WERI-Rb-1 (cell line): Measurements from ENCODE around the gene GLO1.
A peak's percentile ranks its signal among the peaks of the same experiment; 100 is the strongest.

Experiments used
- DNase-seq: peaks from one replicate; pipeline ENCODE4 v3.0.0-alpha.2; 2020
- H3K27ac ChIP-seq: fragments of 250-450 bp; sonication (Bioruptor Pico); 2 replicates; pipeline ENCODE4 v1.5.1; 2020; ENCODE audit warnings: mild to moderate bottlenecking, moderate library complexity
- H3K27me3 ChIP-seq: fragments of 250-450 bp; sonication (Bioruptor Pico); 2 replicates; pipeline ENCODE4 v1.5.1; 2021; ENCODE audit warnings: mild to moderate bottlenecking, low read depth, moderate library complexity; ENCODE audit not compliant: insufficient read depth, severe bottlenecking
- H3K36me3 ChIP-seq: fragments of 250-450 bp; sonication (Bioruptor Pico); 2 replicates; pipeline ENCODE4 v1.5.1; 2020; ENCODE audit warnings: mild to moderate bottlenecking, moderate library complexity
- H3K4me3 ChIP-seq: 2 replicates; pipeline ENCODE4 v1.5.1; 2011; ENCODE audit warnings: low read depth, mild to moderate bottlenecking, control low read depth, low read length
- H3K9me3 ChIP-seq: fragments of 250-450 bp; sonication (Bioruptor Pico); 2 replicates; pipeline ENCODE4 v1.5.1; 2021; ENCODE audit warnings: mild to moderate bottlenecking, moderate library complexity; ENCODE audit not compliant: severe bottlenecking
- TF ChIP-seq, protein P1 (sequence below): IDR thresholded peaks from 2 replicates; pipeline ENCODE4 v1.5.1; 2011; ENCODE audit warnings: low read depth, mild to moderate bottlenecking, control low read depth, inconsistent platforms, low read length

Gene GLO1

DNA sequence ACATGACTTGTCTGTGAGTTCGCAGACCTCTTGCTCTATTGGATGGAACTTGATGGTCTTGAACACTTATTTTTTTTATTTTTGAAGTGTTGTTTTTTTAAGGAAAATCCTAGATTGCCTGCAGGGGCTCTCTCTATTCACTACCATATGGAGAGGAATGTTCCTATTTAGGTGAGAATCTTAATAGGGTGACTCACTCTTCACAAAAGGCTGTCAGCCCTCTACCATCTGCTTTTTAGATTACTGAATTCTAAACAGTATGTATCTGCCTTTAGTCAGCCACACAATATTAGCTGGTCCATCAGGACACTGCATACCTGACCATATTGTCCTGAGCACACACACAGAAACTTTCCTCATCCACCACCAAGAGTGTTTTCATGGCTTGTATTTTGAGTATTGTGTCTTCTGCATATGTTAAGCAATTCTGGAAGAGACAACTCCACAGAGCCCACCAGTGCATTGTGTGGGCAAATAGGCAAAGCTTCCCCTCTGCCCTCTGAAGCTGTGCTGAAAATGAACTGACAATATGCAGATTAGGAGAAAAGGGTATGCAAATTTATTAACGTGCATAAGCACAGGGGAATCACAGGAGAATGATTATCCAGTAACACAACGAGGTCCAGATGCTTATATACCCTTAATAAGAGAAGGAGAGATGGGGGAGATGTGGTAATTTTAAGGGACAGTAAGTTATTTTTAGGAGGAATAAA, 56.6 kb downstream of the GLO1 start:
- no peak overlapping the region for H3K27ac ChIP-seq
- no peak for DNase-seq
- H3K4me3 ChIP-seq, result no peak overlapping the region
- no peaks in the 10 kb centered on the region for H3K36me3 ChIP-seq
- no peaks in the 10 kb centered on the region for H3K27me3 ChIP-seq
- TF ChIP-seq, protein P1, sequence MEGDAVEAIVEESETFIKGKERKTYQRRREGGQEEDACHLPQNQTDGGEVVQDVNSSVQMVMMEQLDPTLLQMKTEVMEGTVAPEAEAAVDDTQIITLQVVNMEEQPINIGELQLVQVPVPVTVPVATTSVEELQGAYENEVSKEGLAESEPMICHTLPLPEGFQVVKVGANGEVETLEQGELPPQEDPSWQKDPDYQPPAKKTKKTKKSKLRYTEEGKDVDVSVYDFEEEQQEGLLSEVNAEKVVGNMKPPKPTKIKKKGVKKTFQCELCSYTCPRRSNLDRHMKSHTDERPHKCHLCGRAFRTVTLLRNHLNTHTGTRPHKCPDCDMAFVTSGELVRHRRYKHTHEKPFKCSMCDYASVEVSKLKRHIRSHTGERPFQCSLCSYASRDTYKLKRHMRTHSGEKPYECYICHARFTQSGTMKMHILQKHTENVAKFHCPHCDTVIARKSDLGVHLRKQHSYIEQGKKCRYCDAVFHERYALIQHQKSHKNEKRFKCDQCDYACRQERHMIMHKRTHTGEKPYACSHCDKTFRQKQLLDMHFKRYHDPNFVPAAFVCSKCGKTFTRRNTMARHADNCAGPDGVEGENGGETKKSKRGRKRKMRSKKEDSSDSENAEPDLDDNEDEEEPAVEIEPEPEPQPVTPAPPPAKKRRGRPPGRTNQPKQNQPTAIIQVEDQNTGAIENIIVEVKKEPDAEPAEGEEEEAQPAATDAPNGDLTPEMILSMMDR, result no peak
- H3K9me3 ChIP-seq, result peaks cover 3% of the 10 kb centered on the region

DNA sequence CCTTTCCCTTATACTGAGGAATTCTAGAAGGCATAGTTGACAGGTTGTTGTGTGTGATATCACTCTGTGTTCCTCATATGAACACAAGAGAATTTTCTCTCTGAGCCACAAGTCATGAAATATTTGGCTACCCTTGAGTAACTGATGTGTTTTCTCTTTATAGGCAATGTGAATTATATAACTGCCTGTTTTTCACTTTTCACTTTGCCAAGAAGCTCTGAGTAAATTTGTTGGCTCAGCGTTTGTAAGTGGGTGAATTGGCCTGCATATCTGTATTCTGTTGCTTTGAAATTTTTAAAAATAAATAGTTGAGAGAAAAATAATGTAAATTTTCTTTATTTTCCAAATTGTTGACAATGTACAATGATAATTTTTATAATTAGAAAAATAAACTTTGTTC, 58.0 kb downstream of the GLO1 start:
- Histone ChIP-seq H3K9me3 (no peaks in the 10 kb centered on the region), H3K4me3 (no peak overlapping the region), H3K27ac (no peak overlapping the region), H3K27me3 (no peaks in the 10 kb centered on the region), H3K36me3 (peaks cover 1% of the 10 kb centered on the region; the same call in 1 of the 2 replicates)
- TF ChIP-seq, protein P1, result no peak
- no peak for DNase-seq

DNA sequence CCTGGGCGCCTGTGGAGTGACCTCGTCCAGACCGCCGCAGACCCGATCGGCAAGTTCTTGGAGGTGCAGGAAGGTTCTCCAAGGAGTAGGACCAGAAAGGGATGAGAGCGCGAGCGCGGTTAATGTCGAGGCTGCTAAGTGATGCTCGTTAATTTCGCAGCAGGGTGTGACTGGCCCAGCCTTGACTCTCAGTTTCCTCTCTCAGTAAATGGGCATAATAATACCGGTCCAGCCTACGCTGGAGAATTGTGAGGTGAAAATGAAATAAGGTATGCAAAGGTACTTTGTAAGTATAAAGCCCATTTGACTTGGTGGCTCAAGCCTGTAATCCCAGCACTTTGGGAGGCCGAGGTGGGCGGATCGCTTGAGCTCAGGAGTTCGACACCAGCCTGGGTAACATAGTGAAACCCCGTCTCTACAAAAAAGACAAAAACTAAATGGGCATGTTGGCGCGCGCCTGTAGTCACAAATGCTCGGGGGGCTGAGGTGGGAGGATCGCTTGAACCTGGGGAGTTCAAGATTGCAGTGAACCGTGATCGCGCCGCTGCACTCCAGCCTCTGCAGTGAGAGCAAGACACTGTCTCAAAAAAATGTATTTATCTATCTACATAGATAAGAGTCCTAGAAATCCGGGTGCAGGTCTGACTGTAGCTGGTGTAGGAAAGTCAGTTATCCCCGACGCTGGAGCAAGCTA, 62.6 kb downstream of the GLO1 start:
- peak overlapping the region; percentile 95 for H3K4me3 ChIP-seq
- no peaks in the 10 kb centered on the region for H3K9me3 ChIP-seq
- no peak for DNase-seq
- TF ChIP-seq, protein P1, result no peak
- peaks cover 5% of the 10 kb centered on the region for H3K36me3 ChIP-seq
- peak overlapping the region; percentile 91 for H3K27ac ChIP-seq
- H3K27me3 ChIP-seq, result no peaks in the 10 kb centered on the region

DNA sequence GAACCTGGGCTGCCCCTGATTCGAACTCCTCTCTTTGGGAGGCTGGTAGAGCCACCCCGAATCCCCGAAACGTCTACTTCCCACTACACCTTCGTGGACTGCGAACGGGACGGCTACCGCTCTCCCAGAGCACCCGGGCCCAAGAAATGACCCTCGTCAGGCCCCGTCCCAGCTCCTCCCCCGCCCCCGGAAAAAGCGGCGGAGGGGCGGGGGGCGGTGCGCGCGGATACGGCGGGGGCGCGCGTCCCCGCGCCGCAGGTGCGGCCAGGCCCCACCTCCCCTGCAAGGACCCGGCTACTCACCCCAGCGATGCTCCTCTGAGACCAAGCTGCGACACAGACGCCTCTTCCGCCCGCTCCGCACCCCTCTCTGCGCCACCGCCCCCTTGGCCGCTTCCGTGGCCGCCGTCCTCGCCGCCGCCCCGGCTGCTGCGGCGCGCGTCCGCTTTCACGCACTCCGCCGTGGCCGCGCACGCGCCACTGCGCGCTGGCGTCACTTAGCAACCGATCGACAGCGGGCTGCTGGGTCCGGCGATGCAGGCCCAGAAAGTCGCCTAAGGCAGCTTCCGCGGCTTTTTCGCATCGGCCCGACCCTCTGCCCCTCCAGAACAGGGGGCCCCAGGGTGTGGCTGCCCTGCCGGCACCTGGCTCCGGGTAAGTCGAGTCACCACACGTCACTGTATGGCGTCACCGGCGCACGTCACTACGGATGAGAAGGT, 63.3 kb downstream of the GLO1 start, which contains the start of gene BTBD9:
TSS of gene BTBD9 (minus strand) at position 432 of the 718 bp plus-strand sequence.
- Histone ChIP-seq H3K27me3 (no peaks in the 10 kb centered on the region), H3K36me3 (peaks cover 5% of the 10 kb centered on the region), H3K27ac (peak within 1 kb of the TSS; percentile 91), H3K9me3 (no peaks in the 10 kb centered on the region), H3K4me3 (peak within 1 kb of the TSS; percentile 95)
- TF ChIP-seq, protein P1, result no peak
- peak; percentile 88 for DNase-seq

DNA sequence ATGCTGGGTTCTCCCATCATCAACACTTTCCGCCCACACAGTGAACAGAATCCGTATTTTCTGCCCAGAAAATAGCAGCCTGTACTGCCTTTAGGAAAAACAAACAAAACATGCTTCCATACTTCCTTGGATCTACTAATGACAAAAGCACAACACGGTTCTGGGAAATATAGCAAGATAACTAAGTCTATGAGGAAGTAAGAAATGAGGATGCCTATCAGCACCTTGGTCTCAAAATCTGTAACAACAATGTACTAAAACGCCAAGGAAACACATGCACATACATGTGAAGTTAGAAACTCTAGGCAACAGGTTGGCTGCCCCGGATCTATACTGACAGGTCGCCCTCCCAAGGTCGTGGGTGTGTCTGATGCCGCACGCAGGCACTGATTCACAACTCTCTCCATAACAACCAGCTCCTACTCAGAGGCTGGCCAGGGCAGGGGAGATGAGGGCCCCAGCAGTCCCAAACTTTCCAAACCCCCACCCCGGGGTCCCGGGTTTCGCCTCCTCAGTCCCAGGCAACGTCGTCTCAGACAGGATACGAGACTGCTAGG, 63.9 kb downstream of the GLO1 start:
- peak overlapping the region; percentile 95 for H3K4me3 ChIP-seq
- H3K9me3 ChIP-seq, result no peaks in the 10 kb centered on the region
- H3K27me3 ChIP-seq, result no peaks in the 10 kb centered on the region
- peak; percentile 51 for DNase-seq
- TF ChIP-seq, protein P1, result no peak
- peaks cover 5% of the 10 kb centered on the region for H3K36me3 ChIP-seq
- H3K27ac ChIP-seq, result peak overlapping the region; percentile 91
